Left ventricle myocardium superior (tissue), 1 donor: ENCODE data around the gene ABCC9. TPM values are rescaled to one million over a fixed set of nuclear protein-coding genes. Genes with fewer than 3 reads are reported as not detected.
A peak's percentile ranks its signal among the peaks of the same experiment; 100 is the strongest.

ENCODE experiments used
- ATAC-seq: fragments of 200-7000 bp; cut with Tn5 transposase; one replicate; pipeline ENCODE4 v1.9.1; 2020; ENCODE audit warnings: mild to moderate bottlenecking, moderate library complexity
- DNase-seq: peaks from one replicate; pipeline ENCODE4 v3.0.0-alpha.2; 2020
- intact Hi-C: fragments of 100-400 bp; cut with micrococcal nuclease; formaldehyde crosslinking; loops from one replicate; pipeline ENCODE4 v1.11.0; 2022
- total RNA-seq: library from RNA; stranded (reverse); fragmentation: NEBNext Ultra II Directional; extraction: Animal tissue kit (Norgen Biotek cat#: 25700); gene quantifications from one replicate; pipeline ENCODE4 v1.2.1, GENCODE V29; 2021
- donor health status: DM: no; HTN: yes; CAD: no; lungs with severe emphysema.

Gene ABCC9
- total RNA-seq, 1 donor from 2014 or later: 83.1 TPM

GRCh38 chr12:21759737-21760136 is 181.5 kb downstream of the ABCC9 start:
- intact Hi-C loops: no loop called here
- DNase-seq (no peak), ATAC-seq (no peak)

GRCh38 chr12:21757735-21758134 is 183.5 kb downstream of the ABCC9 start:
- DNase-seq (no peak), ATAC-seq (no peak)
- intact Hi-C loops: no loop called here

GRCh38 chr12:21756699-21757098 is 184.5 kb downstream of the ABCC9 start:
- intact Hi-C loops: no loop called here
- no peak for DNase-seq
- ATAC-seq: no peak

GRCh38 chr12:21751517-21751916 is 189.7 kb downstream of the ABCC9 start:
- ATAC-seq (peak; percentile 61), DNase-seq (no peak)
- intact Hi-C loops: no loop called here

Other genes with a start within 250 kb of the ABCC9 start
- gene KCNJ8, start 166.7 kb downstream of the ABCC9 start, total RNA-seq: 55.5 TPM
- 36.7 TPM for gene CMAS, start 104.8 kb upstream of the ABCC9 start, total RNA-seq